HEK293 (cell line): ENCODE measurements around the gene ACAP2.

ENCODE experiments used
- CTCF ChIA-PET: fragments of 350-600 bp; formaldehyde crosslinking; extraction: SDS; loops from one replicate; lab custom pipeline; 2021; ENCODE audit warnings: antibody characterized with exemption; lab: Yijun Ruan, JAX
- POLR2A ChIA-PET: fragments of 300-600 bp; formaldehyde crosslinking; extraction: SDS; loops from one replicate; lab custom pipeline; 2020; ENCODE audit warnings: antibody characterized with exemption, inconsistent platforms; lab: Yijun Ruan, JAX
- H3K27ac ChIP-seq: fragments of 200-500 bp; sonication (Bioruptor generic); 2 replicates; pipeline ENCODE4 v1.5.1; 2014; ENCODE audit warnings: low read depth, low read length, control low read depth, inconsistent platforms; ENCODE audit errors: extremely low read depth
- H3K36me3 ChIP-seq, 2 experiments: fragments of 200-500 bp in 1 of 2; sonication (Bioruptor generic) in 1 of 2; 1 replicate in 1 of 2; 2 replicates in 1 of 2; pipeline ENCODE4 v1.5.1; 2014 to 2017; ENCODE audit warnings: inconsistent platforms in 2 of 2, low read length in 2 of 2; ENCODE audit not compliant: control insufficient read depth in 2 of 2, insufficient read depth in 1 of 2
- H3K4me1 ChIP-seq: fragments of 200-500 bp; sonication (Bioruptor generic); 2 replicates; pipeline ENCODE4 v1.5.1; 2014; ENCODE audit warnings: mild to moderate bottlenecking, low read length, inconsistent platforms; ENCODE audit not compliant: control insufficient read depth, insufficient read depth
- H3K4me3 ChIP-seq: 2 replicates; pipeline ENCODE4 v1.5.1; 2011; ENCODE audit warnings: low read depth, mild to moderate bottlenecking, control low read depth, low read length, moderate library complexity
- H3K9me3 ChIP-seq: fragments of 200-500 bp; sonication (Bioruptor generic); 2 replicates; pipeline ENCODE4 v1.5.1; 2014; ENCODE audit warnings: low read depth, low read length, inconsistent platforms; ENCODE audit not compliant: control insufficient read depth, insufficient read depth
- CTCF ChIP-seq: fragments of 450-650 bp; formaldehyde crosslinking; IDR thresholded peaks from 2 replicates; pipeline ENCODE4 v1.5.1; 2016; ENCODE audit warnings: missing biosample characterization, missing genetic modification characterization
- INSM2 ChIP-seq: fragments of 450-650 bp; formaldehyde crosslinking; IDR thresholded peaks from 2 replicates; pipeline ENCODE4 v1.5.1; 2016; ENCODE audit warnings: missing biosample characterization, missing genetic modification characterization
- PRDM6 ChIP-seq: fragments of 450-650 bp; formaldehyde crosslinking; IDR thresholded peaks from 2 replicates; pipeline ENCODE4 v1.5.1; 2017; ENCODE audit warnings: missing biosample characterization, missing genetic modification characterization
- SCRT2 ChIP-seq: fragments of 450-650 bp; formaldehyde crosslinking; IDR thresholded peaks from 2 replicates; pipeline ENCODE4 v1.5.1; 2016; ENCODE audit warnings: missing biosample characterization, missing genetic modification characterization
- SP2 ChIP-seq: fragments of 450-650 bp; formaldehyde crosslinking; IDR thresholded peaks from 2 replicates; pipeline ENCODE4 v1.5.1; 2016; ENCODE audit warnings: missing biosample characterization, missing genetic modification characterization
- YY1 ChIP-seq: fragments of 450-650 bp; formaldehyde crosslinking; IDR thresholded peaks from 2 replicates; pipeline ENCODE4 v1.5.1; 2018; ENCODE audit warnings: missing biosample characterization, missing genetic modification characterization
- ZBTB10 ChIP-seq: fragments of 450-650 bp; formaldehyde crosslinking; IDR thresholded peaks from 2 replicates; pipeline ENCODE4 v1.5.1; 2016; ENCODE audit warnings: missing biosample characterization, missing genetic modification characterization
- ZBTB20 ChIP-seq: fragments of 450-650 bp; formaldehyde crosslinking; IDR thresholded peaks from 2 replicates; pipeline ENCODE4 v1.5.1; 2016; ENCODE audit warnings: missing biosample characterization, missing genetic modification characterization
- ZBTB21 ChIP-seq: fragments of 450-650 bp; formaldehyde crosslinking; IDR thresholded peaks from 2 replicates; pipeline ENCODE4 v1.5.1; 2017; ENCODE audit warnings: missing biosample characterization, missing genetic modification characterization
- ZNF112 ChIP-seq: fragments of 450-650 bp; formaldehyde crosslinking; IDR thresholded peaks from 2 replicates; pipeline ENCODE4 v1.5.0; 2017; ENCODE audit warnings: missing biosample characterization, missing genetic modification characterization
- ZNF214 ChIP-seq: fragments of 450-650 bp; formaldehyde crosslinking; IDR thresholded peaks from 2 replicates; pipeline ENCODE4 v1.5.1; 2017; ENCODE audit warnings: missing biosample characterization, mild to moderate bottlenecking, missing genetic modification characterization, borderline replicate concordance
- ZNF248 ChIP-seq: fragments of 450-650 bp; formaldehyde crosslinking; IDR thresholded peaks from 2 replicates; pipeline ENCODE4 v1.5.1; 2017; ENCODE audit warnings: missing biosample characterization, missing genetic modification characterization
- ZNF335 ChIP-seq: fragments of 450-650 bp; formaldehyde crosslinking; conservative IDR thresholded peaks from 2 replicates; pipeline ENCODE4 v1.5.1; 2016; ENCODE audit warnings: missing biosample characterization, missing genetic modification characterization
- ZNF391 ChIP-seq: fragments of 450-650 bp; formaldehyde crosslinking; IDR thresholded peaks from 2 replicates; pipeline ENCODE4 v1.5.1; 2016; ENCODE audit warnings: low read depth, missing biosample characterization, missing genetic modification characterization, borderline replicate concordance
- ZNF48 ChIP-seq: fragments of 450-650 bp; formaldehyde crosslinking; IDR thresholded peaks from 2 replicates; pipeline ENCODE4 v1.5.1; 2016; ENCODE audit warnings: missing biosample characterization, missing genetic modification characterization
- ZNF555 ChIP-seq: fragments of 450-650 bp; formaldehyde crosslinking; conservative IDR thresholded peaks from 2 replicates; pipeline ENCODE4 v1.5.1; 2017; ENCODE audit warnings: missing biosample characterization, mild to moderate bottlenecking, missing genetic modification characterization, inconsistent platforms
- ZNF558 ChIP-seq: fragments of 450-650 bp; formaldehyde crosslinking; IDR thresholded peaks from 2 replicates; pipeline ENCODE4 v1.5.1; 2016; ENCODE audit warnings: missing biosample characterization, missing genetic modification characterization
- ZNF660 ChIP-seq: fragments of 450-650 bp; IDR thresholded peaks from 2 replicates; pipeline ENCODE4 v1.5.1; 2018; ENCODE audit warnings: missing biosample characterization, mild to moderate bottlenecking, missing genetic modification characterization

The ACAP2 gene

GRCh38 chr3:195282961-195283360 lies 159.9 kb downstream of the ACAP2 start:
- TF ChIP-seq ZNF555 (tag by site-specific recombination) (no peak), ZBTB21 (tag by site-specific recombination) (no peak), ZNF335 (tag by site-specific recombination) (no peak), SCRT2 (tag by site-specific recombination) (no peak), ZNF248 (tag by site-specific recombination) (no peak), YY1 (tag by site-specific recombination) (no peak), ZNF558 (tag by site-specific recombination) (no peak), ZBTB20 (tag by site-specific recombination) (no peak), ZNF48 (no peak), CTCF (tag by site-specific recombination) (no peak), ZNF112 (tag by site-specific recombination) (no peak), ZBTB10 (tag by site-specific recombination) (no peak), ZNF391 (tag by site-specific recombination) (no peak), ZNF660 (tag by site-specific recombination) (no peak), INSM2 (tag by site-specific recombination) (no peak), SP2 (tag by site-specific recombination) (no peak)
- Histone ChIP-seq H3K36me3 (peaks cover 0 to 7% of the 10 kb centered on the region in 2 experiments; a peak in 2 of 3 replicates), H3K4me3 (no peak overlapping the region), H3K27ac (no peak overlapping the region), H3K4me1 (no peaks in the 10 kb centered on the region), H3K9me3 (no peaks in the 10 kb centered on the region)
- ChIA-PET CTCF (no interaction called here), POLR2A (no interaction called here)

GRCh38 chr3:195274259-195274966 lies 168.4 kb downstream of the ACAP2 start:
- ChIA-PET POLR2A (no interaction called here), CTCF (interaction anchor here (0.6 to 2.6 kb wide), 6 partner anchors 79 to 848 kb away, joined by 3 to 9 read pairs (median 4); no protein-coding TSS in a partner anchor)
- no peak overlapping the region for H3K27ac ChIP-seq
- no peak overlapping the region for H3K4me3 ChIP-seq
- H3K4me1 ChIP-seq, result no peaks in the 10 kb centered on the region
- peaks cover 0 to 3% of the 10 kb centered on the region in 2 experiments; a peak in 1 of 3 replicates for H3K36me3 ChIP-seq
- H3K9me3 ChIP-seq, result no peaks in the 10 kb centered on the region
- TF ChIP-seq ZNF214 (tag by site-specific recombination) (no peak), PRDM6 (peak; percentile 46)
